ENCODE results near the gene IL10.
"Not testable (repeated sequence)": the region's sequence is repeated elsewhere in the genome, so short reads cannot be mapped to it uniquely, and the experiment has no call there.

The IL10 gene

GRCh38 chr1:206768472-206769303 lies 3.6 kb downstream of the IL10 start:
- DNase-seq (ENCODE audit: insufficient read length, low spot score) (no peak), FAIRE-seq (no peak)
- TF ChIP-seq CTCF (IDR thresholded peaks at IDR 0.05; ENCODE audit: insufficient read depth, missing control alignments): no peak

GRCh38 chr1:206766251-206766856 lies 5.9 kb downstream of the IL10 start:
- DNase-seq (ENCODE audit: insufficient read length, low spot score) (no peak), FAIRE-seq (no peak)
- TF ChIP-seq CTCF (IDR thresholded peaks at IDR 0.05; ENCODE audit: insufficient read depth, missing control alignments): no peak

- FAIRE-seq; DNase-seq (ENCODE audit: insufficient read length, low spot score): not testable (repeated sequence)
Measured at GRCh38 chr1:206765771-206766170, 6.5 kb downstream of the IL10 start.

- FAIRE-seq; DNase-seq (ENCODE audit: insufficient read length, low spot score): not testable (repeated sequence)
Measured at GRCh38 chr1:206762741-206763364, 9.4 kb downstream of the IL10 start.

GRCh38 chr1:206761159-206761768 lies 11.0 kb downstream of the IL10 start:
- TF ChIP-seq CTCF (IDR thresholded peaks at IDR 0.05; ENCODE audit: insufficient read depth, missing control alignments): no peak
- DNase-seq (ENCODE audit: insufficient read length, low spot score): no peak
- no peak for FAIRE-seq

GRCh38 chr1:206760590-206760989 lies 11.7 kb downstream of the IL10 start:
- DNase-seq (ENCODE audit: insufficient read length, low spot score) (no peak), FAIRE-seq (no peak)
- no peak for TF ChIP-seq CTCF (IDR thresholded peaks at IDR 0.05; ENCODE audit: insufficient read depth, missing control alignments)

- no peak for TF ChIP-seq CTCF (IDR thresholded peaks at IDR 0.05; ENCODE audit: insufficient read depth, missing control alignments)
- no peak for FAIRE-seq
- no peak for DNase-seq (ENCODE audit: insufficient read length, low spot score)
Measured at GRCh38 chr1:206757524-206758266, 14.6 kb downstream of the IL10 start.

Data from D721Med (cell line).